ENCODE measurements around the gene NHSL1. TPM values are rescaled to one million over a fixed set of nuclear protein-coding genes. Genes with fewer than 3 reads are reported as not detected.

The NHSL1 gene, protein sequence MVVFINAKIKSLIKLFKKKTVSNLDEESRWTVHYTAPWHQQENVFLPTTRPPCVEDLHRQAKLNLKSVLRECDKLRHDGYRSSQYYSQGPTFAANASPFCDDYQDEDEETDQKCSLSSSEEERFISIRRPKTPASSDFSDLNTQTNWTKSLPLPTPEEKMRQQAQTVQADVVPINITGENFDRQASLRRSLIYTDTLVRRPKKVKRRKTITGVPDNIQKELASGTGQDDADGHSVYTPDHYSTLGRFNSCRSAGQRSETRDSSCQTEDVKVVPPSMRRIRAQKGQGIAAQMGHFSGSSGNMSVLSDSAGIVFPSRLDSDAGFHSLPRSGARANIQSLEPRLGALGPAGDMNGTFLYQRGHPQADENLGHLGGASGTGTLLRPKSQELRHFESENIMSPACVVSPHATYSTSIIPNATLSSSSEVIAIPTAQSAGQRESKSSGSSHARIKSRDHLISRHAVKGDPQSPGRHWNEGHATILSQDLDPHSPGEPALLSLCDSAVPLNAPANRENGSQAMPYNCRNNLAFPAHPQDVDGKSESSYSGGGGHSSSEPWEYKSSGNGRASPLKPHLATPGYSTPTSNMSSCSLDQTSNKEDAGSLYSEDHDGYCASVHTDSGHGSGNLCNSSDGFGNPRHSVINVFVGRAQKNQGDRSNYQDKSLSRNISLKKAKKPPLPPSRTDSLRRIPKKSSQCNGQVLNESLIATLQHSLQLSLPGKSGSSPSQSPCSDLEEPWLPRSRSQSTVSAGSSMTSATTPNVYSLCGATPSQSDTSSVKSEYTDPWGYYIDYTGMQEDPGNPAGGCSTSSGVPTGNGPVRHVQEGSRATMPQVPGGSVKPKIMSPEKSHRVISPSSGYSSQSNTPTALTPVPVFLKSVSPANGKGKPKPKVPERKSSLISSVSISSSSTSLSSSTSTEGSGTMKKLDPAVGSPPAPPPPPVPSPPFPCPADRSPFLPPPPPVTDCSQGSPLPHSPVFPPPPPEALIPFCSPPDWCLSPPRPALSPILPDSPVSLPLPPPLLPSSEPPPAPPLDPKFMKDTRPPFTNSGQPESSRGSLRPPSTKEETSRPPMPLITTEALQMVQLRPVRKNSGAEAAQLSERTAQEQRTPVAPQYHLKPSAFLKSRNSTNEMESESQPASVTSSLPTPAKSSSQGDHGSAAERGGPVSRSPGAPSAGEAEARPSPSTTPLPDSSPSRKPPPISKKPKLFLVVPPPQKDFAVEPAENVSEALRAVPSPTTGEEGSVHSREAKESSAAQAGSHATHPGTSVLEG (N-terminal part only)
- 10 to 100 TPM in 1 of 2 donors, 1 to 10 TPM in 1; 2.1 to 10.7 TPM for total RNA-seq

DNA sequence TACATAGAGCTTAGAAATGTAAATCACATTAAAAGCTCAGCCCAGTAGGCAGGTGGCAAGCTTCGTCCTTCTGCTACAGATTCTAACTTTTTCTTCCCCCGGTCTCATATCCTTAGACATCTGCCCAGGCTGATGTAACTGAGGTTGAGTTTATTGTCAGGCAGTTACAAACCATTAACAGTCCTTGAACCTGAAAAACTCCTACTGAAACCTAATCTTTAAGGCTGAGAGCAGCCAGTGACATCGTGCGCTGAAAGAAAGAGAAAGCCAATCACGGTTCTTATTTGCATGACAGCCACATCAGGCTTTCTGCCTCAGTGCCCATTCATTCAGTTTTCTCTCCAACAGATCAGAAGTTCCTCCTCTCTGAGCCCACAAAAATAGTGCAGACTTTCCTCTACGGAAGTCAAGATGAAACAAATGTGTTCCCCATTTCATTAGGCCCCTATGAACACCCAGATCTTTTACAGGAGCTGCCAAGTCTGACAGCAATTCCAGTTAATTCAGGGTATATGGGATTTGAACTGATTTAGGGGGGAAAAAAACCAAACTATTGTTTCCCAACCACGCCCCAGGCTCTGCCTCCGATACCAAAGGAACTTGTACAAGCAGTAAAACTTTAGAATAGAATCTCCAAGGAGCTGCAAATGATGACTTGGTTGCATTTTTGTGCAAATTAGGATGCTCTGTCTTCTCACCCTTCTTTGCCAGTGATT, at the start of gene NHSL1:
Gene NHSL1 (minus strand): TSS at position 192 of the 716 bp plus-strand sequence. CDS start 204 bp downstream, outside the sequence.
- no peak for TF ChIP-seq POLR2A (IDR thresholded peaks at IDR 0.05)
- TF ChIP-seq POLR2AphosphoS5 (IDR thresholded peaks at IDR 0.05) = no peak
- TF ChIP-seq, protein P1, sequence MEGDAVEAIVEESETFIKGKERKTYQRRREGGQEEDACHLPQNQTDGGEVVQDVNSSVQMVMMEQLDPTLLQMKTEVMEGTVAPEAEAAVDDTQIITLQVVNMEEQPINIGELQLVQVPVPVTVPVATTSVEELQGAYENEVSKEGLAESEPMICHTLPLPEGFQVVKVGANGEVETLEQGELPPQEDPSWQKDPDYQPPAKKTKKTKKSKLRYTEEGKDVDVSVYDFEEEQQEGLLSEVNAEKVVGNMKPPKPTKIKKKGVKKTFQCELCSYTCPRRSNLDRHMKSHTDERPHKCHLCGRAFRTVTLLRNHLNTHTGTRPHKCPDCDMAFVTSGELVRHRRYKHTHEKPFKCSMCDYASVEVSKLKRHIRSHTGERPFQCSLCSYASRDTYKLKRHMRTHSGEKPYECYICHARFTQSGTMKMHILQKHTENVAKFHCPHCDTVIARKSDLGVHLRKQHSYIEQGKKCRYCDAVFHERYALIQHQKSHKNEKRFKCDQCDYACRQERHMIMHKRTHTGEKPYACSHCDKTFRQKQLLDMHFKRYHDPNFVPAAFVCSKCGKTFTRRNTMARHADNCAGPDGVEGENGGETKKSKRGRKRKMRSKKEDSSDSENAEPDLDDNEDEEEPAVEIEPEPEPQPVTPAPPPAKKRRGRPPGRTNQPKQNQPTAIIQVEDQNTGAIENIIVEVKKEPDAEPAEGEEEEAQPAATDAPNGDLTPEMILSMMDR (IDR thresholded peaks at IDR 0.05) = no peak
- no peaks in the 10 kb centered on the region for H3K9me3 ChIP-seq
- no peak within 1 kb of the TSS for H3K4me3 ChIP-seq
- DNase-seq (ENCODE audit: low spot score) = no peak
- H3K4me1 ChIP-seq (replicated peaks) = no peaks in the 10 kb centered on the region
- 60% methylated on average over 8 of the region's 8 CpGs for WGBS
- no peaks in the 10 kb centered on the region for H3K36me3 ChIP-seq
- no peak within 1 kb of the TSS for H3K27ac ChIP-seq
- H3K27me3 ChIP-seq (replicated peaks; ENCODE audit: insufficient read depth) = no peaks in the 10 kb centered on the region
- intact Hi-C loops (cut with DNase I) = loop anchor here (10.0 kb wide), 1 partner anchor 385 kb away; no protein-coding TSS in a partner anchor

DNA sequence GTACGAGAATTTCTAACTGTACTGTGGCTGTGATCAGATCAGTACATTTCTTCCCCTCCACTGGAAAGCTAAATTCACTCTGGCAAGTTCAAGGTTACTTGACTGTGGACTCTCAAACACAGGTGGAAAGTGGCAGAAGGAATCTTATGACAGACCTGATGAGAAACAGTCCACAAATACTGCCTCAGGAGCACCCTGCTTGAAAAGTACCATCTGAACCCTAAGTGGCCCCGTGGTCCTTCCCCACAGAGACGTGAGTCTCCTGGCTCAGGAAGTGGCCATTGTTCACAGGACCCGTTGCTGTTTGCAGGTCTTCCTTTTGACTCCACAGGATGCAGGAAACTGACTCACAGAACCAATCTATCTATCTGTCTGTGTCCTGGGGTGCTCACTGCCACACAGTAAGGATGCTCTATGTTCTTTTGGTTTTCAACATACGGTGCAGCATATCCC, 47.5 kb upstream of the NHSL1 start:
- H3K9me3 ChIP-seq = no peaks in the 10 kb centered on the region
- 78% methylated on average over 5 of the region's 5 CpGs for WGBS
- no peak overlapping the region for H3K27ac ChIP-seq
- H3K4me1 ChIP-seq (replicated peaks) = no peaks in the 10 kb centered on the region
- H3K27me3 ChIP-seq (replicated peaks; ENCODE audit: insufficient read depth) = no peaks in the 10 kb centered on the region
- intact Hi-C loops (cut with DNase I) = no loop called here
- no peaks in the 10 kb centered on the region for H3K36me3 ChIP-seq
- TF ChIP-seq, protein P1 (IDR thresholded peaks at IDR 0.05) = no peak
- TF ChIP-seq POLR2A (IDR thresholded peaks at IDR 0.05) = no peak
- TF ChIP-seq POLR2AphosphoS5 (IDR thresholded peaks at IDR 0.05) = no peak
- DNase-seq (ENCODE audit: low spot score) = no peak
- no peak overlapping the region for H3K4me3 ChIP-seq

DNA sequence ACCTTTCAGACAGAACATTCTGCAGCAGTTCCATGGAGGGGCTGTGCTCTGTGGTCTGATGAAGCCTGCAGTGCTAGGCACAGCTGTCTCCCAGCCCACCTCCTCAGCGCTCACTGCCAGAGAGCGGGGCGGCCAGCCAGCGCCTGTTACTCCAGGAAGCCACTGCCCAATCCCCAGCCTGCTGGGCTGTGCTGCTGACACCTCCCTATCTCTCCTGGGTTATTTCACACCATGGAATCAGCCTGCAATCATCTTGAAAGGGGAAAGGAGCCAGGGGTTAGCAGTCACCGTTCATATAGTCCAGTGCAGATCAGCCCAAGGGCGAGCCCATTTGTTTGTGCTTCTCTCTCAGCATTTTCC, 46.3 kb upstream of the NHSL1 start:
- intact Hi-C loops (cut with DNase I) = no loop called here
- no peak overlapping the region for H3K4me3 ChIP-seq
- TF ChIP-seq POLR2A (IDR thresholded peaks at IDR 0.05) (no peak), POLR2AphosphoS5 (IDR thresholded peaks at IDR 0.05) (no peak)
- TF ChIP-seq, protein P1 (IDR thresholded peaks at IDR 0.05) = no peak
- DNase-seq (ENCODE audit: low spot score) = no peak
- H3K9me3 ChIP-seq = no peaks in the 10 kb centered on the region
- 56% methylated on average over 6 of the region's 6 CpGs for WGBS
- no peaks in the 10 kb centered on the region for H3K4me1 ChIP-seq (replicated peaks)
- H3K27ac ChIP-seq = no peak overlapping the region
- no peaks in the 10 kb centered on the region for H3K36me3 ChIP-seq
- H3K27me3 ChIP-seq (replicated peaks; ENCODE audit: insufficient read depth) = no peaks in the 10 kb centered on the region

DNA sequence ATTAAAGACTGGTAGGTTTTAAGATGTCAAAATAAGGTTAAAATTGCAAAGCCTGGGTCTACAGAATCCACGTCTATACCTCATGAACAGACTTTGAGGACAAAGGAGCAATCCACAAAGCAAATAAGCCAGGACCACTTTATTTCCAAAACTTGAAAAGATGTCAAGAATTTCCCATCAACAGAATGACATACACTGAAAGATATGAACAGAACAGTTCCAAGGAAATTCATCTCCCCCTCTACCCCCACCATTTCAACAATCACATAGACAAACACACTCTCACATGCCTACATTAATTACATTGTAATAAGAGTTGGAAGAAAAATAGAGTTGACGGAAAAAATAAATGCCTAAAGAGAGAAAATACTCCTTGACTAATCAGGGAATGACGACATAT, 45.2 kb upstream of the NHSL1 start:
- TF ChIP-seq, protein P1 (IDR thresholded peaks at IDR 0.05) = no peak
- TF ChIP-seq POLR2AphosphoS5 (IDR thresholded peaks at IDR 0.05) = no peak
- no peak for TF ChIP-seq POLR2A (IDR thresholded peaks at IDR 0.05)
- H3K9me3 ChIP-seq = no peaks in the 10 kb centered on the region
- H3K4me3 ChIP-seq = no peak overlapping the region
- intact Hi-C loops (cut with DNase I) = no loop called here
- no peak for DNase-seq (ENCODE audit: low spot score)
- no peaks in the 10 kb centered on the region for H3K27me3 ChIP-seq (replicated peaks; ENCODE audit: insufficient read depth)
- no peaks in the 10 kb centered on the region for H3K36me3 ChIP-seq
- no peak overlapping the region for H3K27ac ChIP-seq
- 87% methylated on average over 3 of the region's 3 CpGs for WGBS
- no peaks in the 10 kb centered on the region for H3K4me1 ChIP-seq (replicated peaks)

Data from prostate gland (tissue), 2 donors.